CD4-positive, alpha-beta memory T cell (primary cell): ENCODE results near the gene ZDHHC8. TPM values are rescaled to one million over a fixed set of nuclear protein-coding genes. Genes with fewer than 3 reads are reported as not detected.

Experiments
- CTCF ChIA-PET: fragments of 350-600 bp; sonication (Branson Sonifier 250); formaldehyde crosslinking; loops from one replicate; lab custom pipeline; 2021; ENCODE audit warnings: inconsistent platforms; ENCODE audit not compliant: partially characterized antibody; lab: Charles Lee
- POLR2A ChIA-PET: fragments of 350-600 bp; sonication (Branson Sonifier 250); formaldehyde crosslinking; loops from one replicate; lab custom pipeline; 2021; ENCODE audit not compliant: partially characterized antibody; lab: Charles Lee
- DNase-seq, 5 donors: peaks; one replicate each; pipeline versions ENCODE4 v3.0.0 to v3.0.0-alpha.2; 2020 to 2022; ENCODE audit warnings: mixed read lengths in 1 of 5
- H3K27ac ChIP-seq: one replicate; pipeline ENCODE4 v1.7.0; 2013; ENCODE audit warnings: low read depth, low read length
- H3K27me3 ChIP-seq: 2 replicates; pipeline ENCODE4 v1.7.0; 2013; ENCODE audit warnings: mild to moderate bottlenecking, low read length, moderate library complexity; ENCODE audit not compliant: insufficient read depth
- H3K36me3 ChIP-seq: 2 replicates; pipeline ENCODE4 v1.7.0; 2013; ENCODE audit warnings: mild to moderate bottlenecking, low read length, moderate library complexity; ENCODE audit not compliant: insufficient read depth
- H3K4me1 ChIP-seq: 2 replicates; pipeline ENCODE4 v1.7.0; 2013; ENCODE audit warnings: mild to moderate bottlenecking, low read length, moderate library complexity; ENCODE audit not compliant: insufficient read depth
- H3K4me3 ChIP-seq, 2 donors: one replicate each; pipeline ENCODE4 v1.7.0; 2013; ENCODE audit warnings: low read length in 2 of 2, mild to moderate bottlenecking in 1 of 2
- H3K9me3 ChIP-seq, 2 donors: one replicate each; pipeline ENCODE4 v1.7.0; 2013; ENCODE audit warnings: low read length in 2 of 2, control low read depth in 1 of 2; ENCODE audit not compliant: control insufficient read depth in 1 of 2
- H3K27ac Mint-ChIP-seq, 7 donors: one replicate each; pipeline ENCODE4 v1.8.0; 2020 to 2021; ENCODE audit warnings: mixed read lengths in 7 of 7, mild to moderate bottlenecking in 6 of 7, inconsistent platforms in 3 of 7, moderate library complexity in 3 of 7
- H3K27me3 Mint-ChIP-seq, 2 donors: one replicate each; pipeline ENCODE4 v1.8.0; 2020 to 2021; ENCODE audit warnings: mixed read lengths in 2 of 2
- H3K36me3 Mint-ChIP-seq, 2 donors: one replicate each; pipeline ENCODE4 v1.8.0; 2020 to 2021; ENCODE audit warnings: mixed read lengths in 2 of 2, inconsistent platforms in 1 of 2, mild to moderate bottlenecking in 1 of 2
- H3K4me1 Mint-ChIP-seq, 4 donors: one replicate each; pipeline ENCODE4 v1.8.0; 2020 to 2021; ENCODE audit warnings: mixed read lengths in 4 of 4, mild to moderate bottlenecking in 1 of 4
- H3K4me3 Mint-ChIP-seq, 8 donors: one replicate each; pipeline ENCODE4 v1.8.0; 2020 to 2021; ENCODE audit warnings: mixed read lengths in 8 of 8, mild to moderate bottlenecking in 7 of 8, moderate library complexity in 6 of 8, inconsistent platforms in 3 of 8
- H3K9me3 Mint-ChIP-seq, 8 donors: one replicate each; pipeline ENCODE4 v1.8.0; 2020 to 2021; ENCODE audit warnings: mixed read lengths in 8 of 8, mild to moderate bottlenecking in 5 of 8, inconsistent platforms in 3 of 8, moderate library complexity in 1 of 8
- intact Hi-C: fragments of 100-400 bp; cut with micrococcal nuclease; formaldehyde crosslinking; loops from one replicate; pipeline ENCODE4 v1.15.1; 2023
- polyA plus RNA-seq, 2 donors: library from polyadenylated mRNA; unstranded; fragments of 300-500 nt; fragmentation: Illumina TruSeq; gene quantifications; one replicate each; pipeline ENCODE4 v1.2.3, GENCODE V29; 2021
- total RNA-seq, 2 experiments: library from RNA; stranded (reverse); gene quantifications; one replicate each; pipeline ENCODE4 v1.2.3, GENCODE V29; 2021

The ZDHHC8 gene
- total and polyA plus RNA-seq, 4 experiments from 2014 or later, result 1.0 to 81.7 (median 43.5) TPM

DNA sequence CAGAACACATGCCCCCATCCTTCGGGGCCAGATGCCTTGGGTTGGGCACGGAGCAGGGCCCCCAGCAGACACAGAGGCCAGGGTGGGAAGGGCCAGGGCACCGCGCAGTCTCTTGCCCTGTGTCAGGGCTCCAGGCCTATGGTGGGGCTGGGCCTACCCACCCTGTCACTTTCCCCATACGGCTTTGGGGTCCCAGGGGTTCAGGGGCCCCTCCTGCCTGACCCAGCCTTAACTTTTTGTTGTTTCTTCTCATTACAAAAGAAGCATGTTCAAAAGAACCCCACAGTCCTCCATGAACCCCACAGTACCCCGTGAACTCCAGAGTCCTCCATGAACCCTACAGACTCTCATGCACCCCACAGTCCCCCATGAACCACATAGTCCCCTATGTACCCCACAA is 52.2 kb downstream of the ZDHHC8 start:
- POLR2A ChIA-PET, result no interaction called here
- H3K27me3 ChIP-seq, result no peaks in the 10 kb centered on the region
- H3K27me3 Mint-ChIP-seq, result no peaks in the 10 kb centered on the region
- no peak overlapping the region for H3K27ac ChIP-seq
- H3K4me1 ChIP-seq, result no peaks in the 10 kb centered on the region
- no peak overlapping the region for H3K27ac Mint-ChIP-seq
- no peaks in the 10 kb centered on the region for H3K9me3 Mint-ChIP-seq
- no peak for DNase-seq
- no peaks in the 10 kb centered on the region for H3K4me1 Mint-ChIP-seq
- H3K4me3 ChIP-seq, result no peak overlapping the region
- no peaks in the 10 kb centered on the region for H3K36me3 Mint-ChIP-seq
- H3K4me3 Mint-ChIP-seq, result no peak overlapping the region
- CTCF ChIA-PET, result no interaction called here
- intact Hi-C loops, result loop anchor here (10.0 kb wide), 1 partner anchor 61 kb away; no protein-coding TSS in a partner anchor
- H3K36me3 ChIP-seq, result no peaks in the 10 kb centered on the region
- H3K9me3 ChIP-seq, result no peaks in the 10 kb centered on the region

DNA sequence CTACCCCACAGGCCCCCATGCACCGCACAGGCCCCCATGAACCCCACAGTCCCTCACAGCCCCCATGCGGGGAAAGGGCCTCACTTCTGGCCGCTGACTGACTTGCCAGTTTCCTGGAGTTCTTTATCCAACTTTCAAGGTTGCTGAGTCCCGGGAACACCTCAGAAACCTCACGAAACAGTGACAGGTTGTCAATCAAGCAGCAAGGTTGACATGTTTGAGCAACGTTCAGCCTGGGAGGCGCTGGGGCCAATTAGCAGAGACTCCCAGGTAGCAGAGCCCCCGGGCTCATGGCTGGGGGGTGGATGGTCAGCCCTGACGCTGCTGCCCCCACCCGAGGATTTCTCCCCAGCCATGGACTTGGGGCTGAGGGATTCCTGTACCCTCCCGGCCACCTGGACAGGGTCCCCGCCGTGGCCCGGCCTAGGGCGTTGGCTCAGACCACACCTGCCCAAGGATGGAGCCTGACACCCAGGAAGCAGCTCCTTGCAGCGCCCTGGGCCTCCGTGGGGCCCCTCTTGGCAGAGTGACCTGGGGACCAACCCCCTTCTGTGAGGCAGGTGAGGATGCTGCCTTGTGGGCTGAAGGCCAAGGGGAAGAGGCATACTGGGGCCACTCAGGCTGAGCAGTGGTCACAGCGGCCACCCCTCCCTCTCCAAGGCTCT is 53.0 kb downstream of the ZDHHC8 start:
- H3K36me3 Mint-ChIP-seq, result no peaks in the 10 kb centered on the region
- Histone ChIP-seq H3K36me3 (no peaks in the 10 kb centered on the region), H3K27ac (no peak overlapping the region), H3K4me1 (no peaks in the 10 kb centered on the region), H3K27me3 (no peaks in the 10 kb centered on the region), H3K4me3 (no peak overlapping the region), H3K9me3 (no peaks in the 10 kb centered on the region)
- H3K9me3 Mint-ChIP-seq, result no peaks in the 10 kb centered on the region
- H3K4me1 Mint-ChIP-seq, result no peaks in the 10 kb centered on the region
- POLR2A ChIA-PET, result no interaction called here
- intact Hi-C loops, result loop anchor here (10.0 kb wide), 1 partner anchor 60 kb away; no protein-coding TSS in a partner anchor
- no peak for DNase-seq
- CTCF ChIA-PET, result no interaction called here
- H3K27ac Mint-ChIP-seq, result no peak overlapping the region
- no peaks in the 10 kb centered on the region for H3K27me3 Mint-ChIP-seq
- no peak overlapping the region for H3K4me3 Mint-ChIP-seq

GRCh38 chr22:20185750-20186149 is 54.1 kb downstream of the ZDHHC8 start:
- no peaks in the 10 kb centered on the region for H3K36me3 Mint-ChIP-seq
- no peaks in the 10 kb centered on the region for H3K27me3 ChIP-seq
- POLR2A ChIA-PET, result no interaction called here
- no peaks in the 10 kb centered on the region for H3K4me1 ChIP-seq
- CTCF ChIA-PET, result no interaction called here
- H3K36me3 ChIP-seq, result no peaks in the 10 kb centered on the region
- H3K4me3 ChIP-seq, result no peak overlapping the region
- no peaks in the 10 kb centered on the region for H3K4me1 Mint-ChIP-seq
- H3K27ac Mint-ChIP-seq, result peak overlapping the region in 1 of 7 donors; percentile 50
- H3K4me3 Mint-ChIP-seq, result no peak overlapping the region
- DNase-seq, result no peak
- intact Hi-C loops, result loop anchor here (10.0 kb wide), 1 partner anchor 59 kb away; no protein-coding TSS in a partner anchor
- H3K9me3 Mint-ChIP-seq, result no peaks in the 10 kb centered on the region
- no peaks in the 10 kb centered on the region for H3K9me3 ChIP-seq
- H3K27me3 Mint-ChIP-seq, result no peaks in the 10 kb centered on the region
- H3K27ac ChIP-seq, result no peak overlapping the region

- no peaks in the 10 kb centered on the region for H3K9me3 ChIP-seq
- intact Hi-C loops, result loop anchor here (10.0 kb wide), 1 partner anchor 58 kb away; no protein-coding TSS in a partner anchor
- Mint-ChIP-seq H3K27me3 (no peaks in the 10 kb centered on the region), H3K4me1 (no peaks in the 10 kb centered on the region), H3K27ac (peak overlapping the region in 1 of 7 donors; percentile 50), H3K9me3 (no peaks in the 10 kb centered on the region), H3K36me3 (no peaks in the 10 kb centered on the region), H3K4me3 (no peak overlapping the region)
- CTCF ChIA-PET, result no interaction called here
- POLR2A ChIA-PET, result no interaction called here
- no peaks in the 10 kb centered on the region for H3K36me3 ChIP-seq
- DNase-seq, result no peak
- no peak overlapping the region for H3K27ac ChIP-seq
- H3K4me1 ChIP-seq, result no peaks in the 10 kb centered on the region
- H3K27me3 ChIP-seq, result no peaks in the 10 kb centered on the region
- H3K4me3 ChIP-seq, result no peak overlapping the region
Measured at GRCh38 chr22:20186183-20186870, 54.7 kb downstream of the ZDHHC8 start.

GRCh38 chr22:20186871-20187546 is 55.4 kb downstream of the ZDHHC8 start:
- no peak for DNase-seq
- no peaks in the 10 kb centered on the region for H3K9me3 Mint-ChIP-seq
- no peak overlapping the region for H3K27ac Mint-ChIP-seq
- intact Hi-C loops, result loop anchor here (10.0 kb wide), 1 partner anchor 58 kb away; no protein-coding TSS in a partner anchor
- ChIA-PET CTCF (no interaction called here), POLR2A (no interaction called here)
- H3K27me3 Mint-ChIP-seq, result no peaks in the 10 kb centered on the region
- Histone ChIP-seq H3K4me1 (no peaks in the 10 kb centered on the region), H3K36me3 (no peaks in the 10 kb centered on the region), H3K27me3 (no peaks in the 10 kb centered on the region), H3K4me3 (no peak overlapping the region), H3K27ac (no peak overlapping the region), H3K9me3 (no peaks in the 10 kb centered on the region)
- no peak overlapping the region for H3K4me3 Mint-ChIP-seq
- no peaks in the 10 kb centered on the region for H3K4me1 Mint-ChIP-seq
- no peaks in the 10 kb centered on the region for H3K36me3 Mint-ChIP-seq

GRCh38 chr22:20187777-20188566 is 56.4 kb downstream of the ZDHHC8 start:
- no peaks in the 10 kb centered on the region for H3K27me3 Mint-ChIP-seq
- ChIA-PET CTCF (no interaction called here), POLR2A (no interaction called here)
- DNase-seq, result no peak
- no peak overlapping the region for H3K4me3 Mint-ChIP-seq
- no peaks in the 10 kb centered on the region for H3K4me1 ChIP-seq
- H3K9me3 Mint-ChIP-seq, result no peaks in the 10 kb centered on the region
- H3K27ac ChIP-seq, result no peak overlapping the region
- H3K4me3 ChIP-seq, result no peak overlapping the region
- H3K36me3 Mint-ChIP-seq, result no peaks in the 10 kb centered on the region
- no peaks in the 10 kb centered on the region for H3K36me3 ChIP-seq
- H3K9me3 ChIP-seq, result no peaks in the 10 kb centered on the region
- intact Hi-C loops, result loop anchor here (10.0 kb wide), 1 partner anchor 57 kb away; no protein-coding TSS in a partner anchor
- no peaks in the 10 kb centered on the region for H3K4me1 Mint-ChIP-seq
- no peak overlapping the region for H3K27ac Mint-ChIP-seq
- no peaks in the 10 kb centered on the region for H3K27me3 ChIP-seq

GRCh38 chr22:20188567-20188877 is 56.9 kb downstream of the ZDHHC8 start:
- intact Hi-C loops, result loop anchor here (10.0 kb wide), 1 partner anchor 56 kb away; no protein-coding TSS in a partner anchor
- POLR2A ChIA-PET, result no interaction called here
- Mint-ChIP-seq H3K9me3 (no peaks in the 10 kb centered on the region), H3K27me3 (no peaks in the 10 kb centered on the region), H3K27ac (no peak overlapping the region), H3K4me1 (no peaks in the 10 kb centered on the region), H3K36me3 (no peaks in the 10 kb centered on the region), H3K4me3 (no peak overlapping the region)
- CTCF ChIA-PET, result no interaction called here
- Histone ChIP-seq H3K27ac (no peak overlapping the region), H3K4me3 (no peak overlapping the region), H3K27me3 (no peaks in the 10 kb centered on the region), H3K9me3 (no peaks in the 10 kb centered on the region), H3K4me1 (no peaks in the 10 kb centered on the region), H3K36me3 (no peaks in the 10 kb centered on the region)
- no peak for DNase-seq
